ENCODE data around the gene LRCH4. TPM values are rescaled to one million over a fixed set of nuclear protein-coding genes. Genes with fewer than 3 reads are reported as not detected.

The LRCH4 gene
- total and polyA plus RNA-seq, 2 donors (not counting 3 experiments of a cell fraction or from before 2014, with no cell fraction given) = 32.1 to 56.1 TPM

GRCh38 chr7:100580466-100581283 lies 5.3 kb downstream of the LRCH4 start:
- DNase-seq (ENCODE audit: low read depth, low spot score) = no peak
- no TSS peak for BruUV-seq (replicated peaks)
- ChIA-PET CTCF (no interaction called here), POLR2A (no interaction called here)
- no peak overlapping the region for H3K9ac ChIP-seq (replicated peaks; ENCODE audit: extremely low read depth, insufficient read depth, low read length)
- peaks cover 28% of the 10 kb centered on the region for H3K79me2 ChIP-seq (ENCODE audit: control insufficient read depth, insufficient read depth, low read length)
- H3K27me3 ChIP-seq (ENCODE audit: control insufficient read depth in 2 of 2, insufficient read depth in 2 of 2, low read length in 2 of 2) = no peaks in the 10 kb centered on the region
- no peak overlapping the region for H3K4me3 ChIP-seq (replicated peaks in 1 of 3; ENCODE audit: insufficient read depth in 1 of 3, low read depth in 1 of 3, low read length in 3 of 3)
- H4K20me1 ChIP-seq (replicated peaks; ENCODE audit: control insufficient read depth, extremely low read depth, insufficient read depth, low read length) = no peaks in the 10 kb centered on the region
- no peaks in the 10 kb centered on the region for H3K9me3 ChIP-seq (replicated peaks; ENCODE audit: control insufficient read depth, insufficient read depth, low read length)
- no peak for FAIRE-seq
- H3K27ac ChIP-seq (ENCODE audit: insufficient read depth, low read depth, low read length) = no peak overlapping the region
- no peak overlapping the region for H2AFZ ChIP-seq (ENCODE audit: low read depth, low read length)
- no peak for TF ChIP-seq FOS (IDR thresholded peaks at IDR 0.05; ENCODE audit: borderline replicate concordance, insufficient read depth, low read length)
- TF ChIP-seq MYC (IDR thresholded peaks at IDR 0.05; ENCODE audit: low read depth, low read length) = no peak
- no peak for TF ChIP-seq POLR2AphosphoS5 (IDR thresholded peaks at IDR 0.05; ENCODE audit: insufficient read depth, low read depth, low read length)
- no peak for TF ChIP-seq CTCF (IDR thresholded peaks at IDR 0.05; ENCODE audit: extremely low read depth in 1 of 2, insufficient read depth in 1 of 2, low read depth in 1 of 2, low read length in 2 of 2)
- no peak for TF ChIP-seq MAX (IDR thresholded peaks at IDR 0.05; ENCODE audit: insufficient read depth, insufficient read length)
- no peak for TF ChIP-seq JUN (IDR thresholded peaks at IDR 0.05; ENCODE audit: borderline replicate concordance, insufficient read depth, insufficient read length, low read depth)
- TF ChIP-seq EZH2 (IDR thresholded peaks at IDR 0.05; ENCODE audit: borderline replicate concordance, low read depth, low read length, severe bottlenecking) = no peak
- TF ChIP-seq GATA2 (IDR thresholded peaks at IDR 0.05; ENCODE audit: insufficient read depth, insufficient read length, low read depth, low read length) = no peak
- TF ChIP-seq POLR2A (IDR thresholded peaks at IDR 0.05; ENCODE audit: low read depth, low read length) = no peak
- intact Hi-C loops (cut with micrococcal nuclease) = loop anchor here (10.0 kb wide), 1 partner anchor 284 kb away; the partner anchor contains the start of gene TRIP6
- no peaks in the 10 kb centered on the region for H3K9me1 ChIP-seq (replicated peaks; ENCODE audit: control insufficient read depth, extremely low read depth, insufficient read depth, low read length)
- H3K4me1 ChIP-seq (ENCODE audit: control insufficient read depth, extremely low read depth, insufficient read depth, low read length) = peaks cover 29% of the 10 kb centered on the region
- peaks cover 19 to 49% of the 10 kb centered on the region in 2 experiments for H3K36me3 ChIP-seq (ENCODE audit: control insufficient read depth in 2 of 2, extremely low read depth in 1 of 2, insufficient read depth in 2 of 2, low read length in 2 of 2)
- dilution Hi-C loops (cut with MboI; ENCODE audit: extremely low pct_ligation_motif_present, low sequenced_read_pairs) = no loop called here
- no peak overlapping the region for H3K4me2 ChIP-seq (ENCODE audit: insufficient read depth, low read length)
